A549 (cell line): ENCODE measurements around the gene EYA2. TPM values are rescaled to one million over a fixed set of nuclear protein-coding genes. Genes with fewer than 3 reads are reported as not detected.
"Not testable (repeated sequence)": the region's sequence is repeated elsewhere in the genome, so short reads cannot be mapped to it uniquely, and the experiment has no call there.

Source experiments
- ATAC-seq, 2 experiments: fragments of 200-7000 bp in 1 of 2; fragments of >200 bp in 1 of 2; cut with Nextera tagmentation in 1 of 2; cut with Tn5 transposase in 1 of 2; 3 replicates each; pipeline versions ENCODE4 v1.8.0 to v1.9.1; 2018 to 2020; ENCODE audit warnings: mild to moderate bottlenecking in 1 of 2, moderate library complexity in 1 of 2
- CTCF ChIA-PET: fragments of 300-600 bp; sonication (Branson Sonifier 250); formaldehyde crosslinking; extraction: SDS; loops from one replicate; lab custom pipeline; 2021; ENCODE audit warnings: antibody characterized with exemption, inconsistent platforms; lab: Yijun Ruan, JAX
- POLR2A ChIA-PET: fragments of 350-600 bp; formaldehyde crosslinking; extraction: SDS; loops from one replicate; lab custom pipeline; 2021; ENCODE audit warnings: antibody characterized with exemption, inconsistent platforms; lab: Yijun Ruan, JAX
- DNase-seq, 2 experiments: peaks; one replicate each; pipeline versions ENCODE4 v3.0.0 to v3.0.0-alpha.2; 2011 to 2016; ENCODE audit warnings: low read depth in 1 of 2, low spot score in 1 of 2
- FAIRE-seq: peaks from 2 replicates; lab custom pipeline; 2011; peaks lifted over from hg19 to GRCh38; lab: Jason Lieb, UNC
- H3K27ac ChIP-seq, 2 experiments: fragments of >200 bp; sonication (Bioruptor Twin); formaldehyde crosslinking; 3 replicates each; pipeline ENCODE4 v1.5.1; 2016 to 2017
- H3K4me1 ChIP-seq: fragments of >200 bp; sonication (Bioruptor Twin); formaldehyde crosslinking; 3 replicates; pipeline ENCODE4 v1.6.1; 2016
- H3K4me2 ChIP-seq: fragments of >200 bp; sonication (Bioruptor Twin); formaldehyde crosslinking; 3 replicates; pipeline ENCODE4 v1.6.1; 2016
- H3K4me3 ChIP-seq: fragments of >200 bp; sonication (Bioruptor Twin); formaldehyde crosslinking; 3 replicates; pipeline ENCODE4 v1.5.1; 2016
- H3K9me3 ChIP-seq: fragments of >200 bp; sonication (Bioruptor Twin); formaldehyde crosslinking; 3 replicates; pipeline ENCODE4 v1.6.1; 2016
- CEBPB ChIP-seq, 2 experiments: fragments of >200 bp in 1 of 2; sonication (Bioruptor Twin) in 1 of 2; formaldehyde crosslinking in 1 of 2; IDR thresholded peaks; 2 replicates each; pipeline ENCODE4 v1.6.1; 2012 to 2016
- EHMT2 ChIP-seq: fragments of 200-600 bp; sonication (generic); IDR thresholded peaks from 2 replicates; pipeline ENCODE4 v1.6.1; 2016; ENCODE audit warnings: antibody characterized with exemption, low read depth, mild to moderate bottlenecking, moderate library complexity
- ESRRA ChIP-seq: fragments of 150-350 bp; IDR thresholded peaks from 2 replicates; pipeline ENCODE4 v1.6.1; 2014; ENCODE audit warnings: mild to moderate bottlenecking, low read length, borderline replicate concordance
- FOSL2 ChIP-seq, 2 experiments: fragments of 450-650 bp in 1 of 2; fragments of >200 bp in 1 of 2; sonication (Bioruptor Twin) in 1 of 2; formaldehyde crosslinking; IDR thresholded peaks; 2 replicates each; pipeline versions ENCODE4 v1.5.0 to v1.6.1; 2016 to 2020; ENCODE audit warnings: mild to moderate bottlenecking in 1 of 2, moderate library complexity in 1 of 2
- HDAC2 ChIP-seq: fragments of 200-600 bp; sonication (generic); IDR thresholded peaks from 2 replicates; pipeline ENCODE4 v1.6.1; 2016
- HOXB13 ChIP-seq: fragments of 250-450 bp; sonication (Bioruptor Pico); IDR thresholded peaks from 2 replicates; pipeline ENCODE4 v1.5.0; 2020; ENCODE audit warnings: low read depth, mild to moderate bottlenecking, moderate library complexity
- HOXB5 ChIP-seq: fragments of 250-450 bp; sonication (Bioruptor Pico); IDR thresholded peaks from 2 replicates; pipeline ENCODE4 v1.5.0; 2020; ENCODE audit warnings: mild to moderate bottlenecking, moderate library complexity
- JUNB ChIP-seq: fragments of >200 bp; sonication (Bioruptor Twin); formaldehyde crosslinking; IDR thresholded peaks from 2 replicates; pipeline ENCODE4 v1.6.1; 2016
- MAFK ChIP-seq: fragments of 450-650 bp; IDR thresholded peaks from 2 replicates; pipeline ENCODE4 v1.6.1; 2014; ENCODE audit not compliant: partially characterized antibody
- NR3C1 ChIP-seq: fragments of >200 bp; sonication (Bioruptor Twin); formaldehyde crosslinking; IDR thresholded peaks from 3 replicates; pipeline ENCODE4 v1.6.1; 2017
- RAD21 ChIP-seq, 2 experiments: fragments of >200 bp in 1 of 2; sonication (Bioruptor Twin) in 1 of 2; formaldehyde crosslinking in 1 of 2; IDR thresholded peaks in 1 of 2; conservative IDR thresholded peaks in 1 of 2; 2 replicates in 1 of 2; 3 replicates in 1 of 2; pipeline ENCODE4 v1.6.1; 2012 to 2018; ENCODE audit warnings: inconsistent platforms in 1 of 2
- SREBF2 ChIP-seq: fragments of 450-650 bp; IDR thresholded peaks from 2 replicates; pipeline ENCODE4 v1.6.1; 2014; ENCODE audit warnings: mild to moderate bottlenecking, moderate library complexity
- TFCP2L1 ChIP-seq: fragments of 250-450 bp; sonication (Bioruptor Pico); IDR thresholded peaks from 2 replicates; pipeline ENCODE4 v1.5.0; 2021; ENCODE audit warnings: mild to moderate bottlenecking
- TP53 ChIP-seq: fragments of 250-450 bp; sonication (Bioruptor Pico); IDR thresholded peaks from 2 replicates; pipeline ENCODE4 v1.5.0; 2021; ENCODE audit warnings: mild to moderate bottlenecking, moderate library complexity
- ZFP36 ChIP-seq: fragments of 450-650 bp; IDR thresholded peaks from 2 replicates; pipeline ENCODE4 v1.6.1; 2014; ENCODE audit warnings: borderline replicate concordance; ENCODE audit not compliant: partially characterized antibody
- WGBS: methylation state at CpG from one replicate; pipeline ENCODE4 v1.1.6; 2017; ENCODE audit errors: missing lambda C conversion rate; 5-methylcytosine and 5-hydroxymethylcytosine counted together
- polyA plus RNA-seq, 4 experiments: library from polyadenylated mRNA; depleted of rRNA in 3 of 4; stranded (reverse); fragments of >200 nt; fragmentation: RNase III in 1 of 4; extraction: RNeasy Plus Mini Kit Qiagen cat#74134 plus additional on column Dnase treatment in 1 of 4; gene quantifications; 2 replicates in 3 of 4; 3 replicates in 1 of 4; pipeline ENCODE4 v1.2.3, GENCODE V29; 2011 to 2017
- TF ChIP-seq, protein P1 (sequence below): fragments of 250-450 bp; sonication (Bioruptor Pico); IDR thresholded peaks from 2 replicates; pipeline ENCODE4 v1.5.0; 2020; ENCODE audit warnings: low read depth, mild to moderate bottlenecking, moderate library complexity
- TF ChIP-seq, protein P2 (sequence below): fragments of 150-350 bp; IDR thresholded peaks from 2 replicates; pipeline ENCODE4 v1.6.1; 2014; ENCODE audit warnings: low read depth, mild to moderate bottlenecking, low read length
- TF ChIP-seq, protein P3 (sequence below): IDR thresholded peaks from 2 replicates; pipeline ENCODE4 v1.6.1; 2012; ENCODE audit warnings: low read depth, borderline replicate concordance

EYA2 gene
- polyA plus RNA-seq, 2 of the 4 experiments (the other 2 are of a cell fraction) = 4.5 to 4.6 TPM

DNA sequence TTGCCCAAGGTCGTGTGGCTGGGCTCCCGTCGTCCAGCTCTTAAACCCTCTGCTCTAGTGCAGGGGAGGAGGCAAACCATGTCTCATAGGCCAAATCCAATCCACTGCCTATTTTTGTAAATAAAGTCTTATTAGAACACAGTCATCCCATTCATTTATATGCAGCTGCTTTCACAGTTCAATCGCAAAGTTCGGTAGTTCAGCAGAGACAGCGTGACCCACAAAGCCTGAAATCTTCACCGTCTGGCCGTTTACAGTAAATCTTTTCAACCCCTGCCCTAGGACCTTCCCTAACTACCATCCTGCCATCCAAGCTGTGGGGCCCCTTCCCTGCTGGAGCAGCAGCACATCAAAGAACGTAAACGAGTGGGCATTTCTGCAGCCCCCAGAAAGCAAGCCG is 65.9 kb downstream of the EYA2 start:
- Histone ChIP-seq H3K9me3 (peaks cover 26% of the 10 kb centered on the region), H3K4me2 (no peak overlapping the region), H3K27ac (peak overlapping the region; percentile 71 to 86; a peak in 4 of 6 replicates), H3K4me3 (no peak overlapping the region), H3K4me1 (peaks cover 31% of the 10 kb centered on the region)
- ChIA-PET CTCF (interaction anchor here (1.2 to 1.6 kb wide), 2 partner anchors 201 to 208 kb away, joined by 3 read pairs; no protein-coding TSS in a partner anchor), POLR2A (no interaction called here)
- 88% methylated on average over 11 of the region's 11 CpGs for WGBS
- no peak for ATAC-seq
- no peak for FAIRE-seq
- TF ChIP-seq TFCP2L1 (no peak), FOSL2 (IDR thresholded peaks at IDR 0.05) (no peak), FOSL2 (CRISPR knock-in tag; IDR thresholded peaks at IDR 0.05) (no peak), NR3C1 (no peak), JUNB (no peak), HOXB5 (no peak), TP53 (no peak), HOXB13 (CRISPR knock-in tag) (no peak), ESRRA (no peak), SREBF2 (no peak), HDAC2 (no peak), MAFK (no peak)
- TF ChIP-seq, protein P1, sequence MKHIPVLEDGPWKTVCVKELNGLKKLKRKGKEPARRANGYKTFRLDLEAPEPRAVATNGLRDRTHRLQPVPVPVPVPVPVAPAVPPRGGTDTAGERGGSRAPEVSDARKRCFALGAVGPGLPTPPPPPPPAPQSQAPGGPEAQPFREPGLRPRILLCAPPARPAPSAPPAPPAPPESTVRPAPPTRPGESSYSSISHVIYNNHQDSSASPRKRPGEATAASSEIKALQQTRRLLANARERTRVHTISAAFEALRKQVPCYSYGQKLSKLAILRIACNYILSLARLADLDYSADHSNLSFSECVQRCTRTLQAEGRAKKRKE = no peak
- no peak for DNase-seq

DNA sequence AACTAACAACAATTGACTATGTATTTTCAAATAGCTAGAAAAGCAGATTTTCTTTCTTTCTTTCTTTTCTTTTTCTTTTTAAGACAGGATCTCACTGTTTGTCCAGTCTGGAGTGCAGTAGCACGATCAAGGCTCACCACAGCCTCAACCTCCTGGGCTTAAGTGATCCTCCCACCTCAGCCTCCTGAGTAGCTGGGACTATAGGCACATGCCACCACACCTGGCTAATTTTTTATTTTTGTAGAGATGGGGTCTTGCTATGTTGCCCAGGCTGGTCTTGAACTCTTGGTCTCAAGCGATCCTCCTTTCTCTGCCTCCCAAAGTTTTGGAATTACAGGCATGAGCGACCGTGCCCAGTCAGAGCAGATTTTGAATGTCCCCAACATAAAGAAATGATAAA is 67.3 kb downstream of the EYA2 start:
- FAIRE-seq, DNase-seq, H3K27ac ChIP-seq, POLR2A ChIA-PET, H3K4me3 ChIP-seq, H3K4me2 ChIP-seq, ATAC-seq: not testable (repeated sequence)
- CTCF ChIA-PET = interaction anchor here (1.6 kb wide), 1 partner anchor 203 kb away, joined by 3 read pairs; no protein-coding TSS in a partner anchor
- Histone ChIP-seq H3K9me3 (peaks cover 15% of the 10 kb centered on the region), H3K4me1 (peaks cover 28% of the 10 kb centered on the region)
- 81% methylated on average over 4 of the region's 4 CpGs for WGBS

DNA sequence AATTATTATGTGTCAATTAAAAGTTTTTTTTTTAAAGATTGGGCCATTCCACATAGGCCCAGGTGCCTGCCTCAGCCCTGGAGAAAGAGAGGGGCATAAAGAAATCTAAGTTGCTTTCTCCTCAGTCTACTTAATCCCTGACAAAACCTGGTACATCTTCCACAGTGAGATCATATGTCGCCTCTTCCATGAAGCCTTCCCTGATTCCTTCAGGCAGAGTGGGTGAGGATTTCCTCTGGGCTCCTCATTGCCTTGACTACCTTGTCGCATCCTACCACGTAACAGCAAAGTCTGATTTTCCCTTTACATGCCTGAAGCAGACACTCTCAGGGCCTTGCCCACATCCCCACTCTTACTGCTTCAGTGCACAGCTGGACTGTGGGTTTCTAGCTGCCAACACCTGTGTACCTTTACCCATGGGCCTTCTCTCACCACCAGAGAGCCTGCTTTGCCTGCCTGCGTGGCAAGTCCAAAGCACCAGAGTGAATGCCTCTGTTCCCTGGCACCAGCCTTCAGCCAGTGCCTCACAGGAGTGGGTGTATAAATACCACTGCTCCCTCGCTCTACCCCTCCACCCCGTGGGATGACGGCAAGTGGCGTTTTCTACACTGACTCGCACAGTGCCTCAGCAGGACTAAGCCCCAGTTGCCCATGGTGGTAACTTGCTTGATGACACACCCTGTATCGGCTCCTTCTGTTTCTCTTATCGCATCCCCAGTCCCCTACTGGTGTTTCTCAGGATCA is 68.0 kb downstream of the EYA2 start:
- FAIRE-seq (no peak), ATAC-seq (no peak), DNase-seq (no peak)
- ChIA-PET CTCF (interaction anchor here (1.0 kb wide), 1 partner anchor 30 kb away, joined by 3 read pairs; no protein-coding TSS in a partner anchor), POLR2A (no interaction called here)
- peaks cover 9% of the 10 kb centered on the region; the same call in 2 of the 3 replicates for H3K9me3 ChIP-seq
- WGBS = 84% methylated on average over 10 of the region's 11 CpGs
- no peak overlapping the region for H3K4me3 ChIP-seq
- peak overlapping the region; percentile 13 to 55; a peak in 3 of 6 replicates for H3K27ac ChIP-seq
- H3K4me2 ChIP-seq = no peak overlapping the region
- peaks cover 28% of the 10 kb centered on the region for H3K4me1 ChIP-seq
- no peak for TF ChIP-seq EHMT2
- TF ChIP-seq, protein P2, sequence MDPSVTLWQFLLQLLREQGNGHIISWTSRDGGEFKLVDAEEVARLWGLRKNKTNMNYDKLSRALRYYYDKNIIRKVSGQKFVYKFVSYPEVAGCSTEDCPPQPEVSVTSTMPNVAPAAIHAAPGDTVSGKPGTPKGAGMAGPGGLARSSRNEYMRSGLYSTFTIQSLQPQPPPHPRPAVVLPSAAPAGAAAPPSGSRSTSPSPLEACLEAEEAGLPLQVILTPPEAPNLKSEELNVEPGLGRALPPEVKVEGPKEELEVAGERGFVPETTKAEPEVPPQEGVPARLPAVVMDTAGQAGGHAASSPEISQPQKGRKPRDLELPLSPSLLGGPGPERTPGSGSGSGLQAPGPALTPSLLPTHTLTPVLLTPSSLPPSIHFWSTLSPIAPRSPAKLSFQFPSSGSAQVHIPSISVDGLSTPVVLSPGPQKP = no peak
- no peak for TF ChIP-seq CEBPB (IDR thresholded peaks at IDR 0.05)
- no peak for TF ChIP-seq RAD21 (conservative IDR thresholded peaks at IDR 0.05 in 1 of 2, IDR thresholded peaks at IDR 0.05 in 1 of 2)
- no peak for TF ChIP-seq NR3C1
- TF ChIP-seq, protein P3, sequence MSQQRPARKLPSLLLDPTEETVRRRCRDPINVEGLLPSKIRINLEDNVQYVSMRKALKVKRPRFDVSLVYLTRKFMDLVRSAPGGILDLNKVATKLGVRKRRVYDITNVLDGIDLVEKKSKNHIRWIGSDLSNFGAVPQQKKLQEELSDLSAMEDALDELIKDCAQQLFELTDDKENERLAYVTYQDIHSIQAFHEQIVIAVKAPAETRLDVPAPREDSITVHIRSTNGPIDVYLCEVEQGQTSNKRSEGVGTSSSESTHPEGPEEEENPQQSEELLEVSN = no peak
- TF ChIP-seq ZFP36 = peak; percentile 72
